Tibial nerve (tissue), 4 donors: ENCODE data around the gene GOT2. TPM values are rescaled to one million over a fixed set of nuclear protein-coding genes. Genes with fewer than 3 reads are reported as not detected.

ENCODE experiments used
- DNase-seq, 2 donors: peaks; one replicate each; pipeline ENCODE4 v3.0.0-alpha.2; 2019; ENCODE audit warnings: low spot score in 2 of 2
- H3K27ac ChIP-seq, 4 donors: fragments of 200-600 bp; sonication (generic) in 3 of 4; one replicate each; pipeline ENCODE4 v1.5.1; 2017 to 2019; ENCODE audit warnings: mild to moderate bottlenecking in 1 of 4
- H3K27me3 ChIP-seq, 2 donors: fragments of 200-600 bp; sonication (generic) in 1 of 2; one replicate each; pipeline versions ENCODE4 v1.5.1 to v1.6.0; 2017 to 2019
- H3K36me3 ChIP-seq, 3 donors: fragments of 200-600 bp; sonication (generic); one replicate each; pipeline ENCODE4 v1.5.1; 2018 to 2019
- H3K4me1 ChIP-seq, 4 donors: fragments of 200-600 bp; sonication (generic) in 3 of 4; one replicate each; pipeline ENCODE4 v1.5.1; 2017 to 2019
- H3K4me3 ChIP-seq, 4 donors: fragments of 200-600 bp; sonication (generic) in 3 of 4; one replicate each; pipeline ENCODE4 v1.5.1; 2017 to 2019; ENCODE audit warnings: mild to moderate bottlenecking in 1 of 4, moderate library complexity in 1 of 4
- H3K9me3 ChIP-seq, 4 donors: fragments of 200-600 bp; sonication (generic) in 3 of 4; one replicate each; pipeline ENCODE4 v1.5.1; 2017 to 2019
- CTCF ChIP-seq, 5 experiments: fragments of 200-600 bp in 3 of 5; fragments of 450-650 bp in 2 of 5; sonication (generic) in 3 of 5; IDR thresholded peaks; one replicate each; pipeline ENCODE4 v1.5.1; 2016 to 2019; ENCODE audit warnings: antibody characterized with exemption in 5 of 5, mild to moderate bottlenecking in 3 of 5, moderate library complexity in 2 of 5
- EP300 ChIP-seq, 2 donors: sonication (generic); formaldehyde crosslinking; IDR thresholded peaks; one replicate each; pipeline ENCODE4 v1.6.1; 2017; ENCODE audit warnings: antibody characterized with exemption in 2 of 2, mild to moderate bottlenecking in 1 of 2
- POLR2A ChIP-seq, 2 donors: fragments of 450-650 bp; IDR thresholded peaks; one replicate each; pipeline ENCODE4 v1.6.1; 2017; ENCODE audit warnings: antibody characterized with exemption in 2 of 2, mild to moderate bottlenecking in 2 of 2, moderate library complexity in 2 of 2
- WGBS, 2 donors: methylation state at CpG; one replicate each; pipeline ENCODE4 v1.1.5; 2018; 5-methylcytosine and 5-hydroxymethylcytosine counted together
- total RNA-seq, 4 donors: library from RNA; depleted of rRNA; stranded (reverse); fragments of >200 nt; gene quantifications; one replicate each; pipeline ENCODE4 v1.1.0, GENCODE V29; 2016

The GOT2 gene
- total RNA-seq, 4 donors from 2014 or later = 29.7 to 54.2 (median 34.2) TPM

GRCh38 chr16:58756650-58757332, 22.7 kb upstream of the GOT2 start:
- 65 to 75% methylated on average over 7 of the region's 7 CpGs for WGBS, 2 donors
- Histone ChIP-seq H3K27me3 (no peaks in the 10 kb centered on the region), H3K27ac (no peak overlapping the region), H3K36me3 (no peaks in the 10 kb centered on the region), H3K9me3 (no peaks in the 10 kb centered on the region), H3K4me1 (no peaks in the 10 kb centered on the region), H3K4me3 (no peak overlapping the region)
- no peak for DNase-seq
- TF ChIP-seq CTCF (IDR thresholded peaks at IDR 0.05) (no peak), EP300 (IDR thresholded peaks at IDR 0.05) (no peak), POLR2A (IDR thresholded peaks at IDR 0.05) (no peak)

- Histone ChIP-seq H3K27ac (no peak overlapping the region), H3K4me3 (no peak overlapping the region), H3K36me3 (no peaks in the 10 kb centered on the region), H3K4me1 (no peaks in the 10 kb centered on the region), H3K9me3 (no peaks in the 10 kb centered on the region), H3K27me3 (no peaks in the 10 kb centered on the region)
- peak; percentile 22 to 66 for DNase-seq
- peak; percentile 43 to 57 (median 47) for TF ChIP-seq CTCF (IDR thresholded peaks at IDR 0.05)
- TF ChIP-seq POLR2A (IDR thresholded peaks at IDR 0.05) = no peak
- 28 to 33% methylated on average over 17 of the region's 17 CpGs for WGBS, 2 donors
Observed at GRCh38 chr16:58755989-58756649, 22.0 kb upstream of the GOT2 start.

GRCh38 chr16:58753711-58754134, 19.6 kb upstream of the GOT2 start:
- no peak for TF ChIP-seq POLR2A (IDR thresholded peaks at IDR 0.05)
- TF ChIP-seq CTCF (IDR thresholded peaks at IDR 0.05) = no peak
- no peak for TF ChIP-seq EP300 (IDR thresholded peaks at IDR 0.05)
- WGBS, 2 donors = 56 to 67% methylated on average over 3 to 8 of the region's 9 CpGs

GRCh38 chr16:58744497-58744896, 10.4 kb upstream of the GOT2 start:
- DNase-seq = no peak
- no peaks in the 10 kb centered on the region for H3K9me3 ChIP-seq
- 84 to 85% methylated on average over 7 of the region's 7 CpGs for WGBS, 2 donors
- H3K4me1 ChIP-seq = no peaks in the 10 kb centered on the region
- no peak overlapping the region for H3K4me3 ChIP-seq
- no peaks in the 10 kb centered on the region for H3K27me3 ChIP-seq
- TF ChIP-seq CTCF (IDR thresholded peaks at IDR 0.05) = no peak
- TF ChIP-seq EP300 (IDR thresholded peaks at IDR 0.05) = no peak
- TF ChIP-seq POLR2A (IDR thresholded peaks at IDR 0.05) = no peak
- no peaks in the 10 kb centered on the region for H3K36me3 ChIP-seq
- no peak overlapping the region for H3K27ac ChIP-seq

More at GRCh38 chr16:58753711-58754134, 19.6 kb upstream of the GOT2 start:
- no peak overlapping the region for H3K4me3 ChIP-seq
- no peaks in the 10 kb centered on the region for H3K9me3 ChIP-seq
- DNase-seq = no peak
- no peaks in the 10 kb centered on the region for H3K4me1 ChIP-seq
- H3K27me3 ChIP-seq = no peaks in the 10 kb centered on the region
- no peak overlapping the region for H3K27ac ChIP-seq
- no peaks in the 10 kb centered on the region for H3K36me3 ChIP-seq

- no peak overlapping the region for H3K27ac ChIP-seq
- no peaks in the 10 kb centered on the region for H3K9me3 ChIP-seq
- H3K4me3 ChIP-seq = no peak overlapping the region
- no peaks in the 10 kb centered on the region for H3K27me3 ChIP-seq
- no peaks in the 10 kb centered on the region for H3K4me1 ChIP-seq
- TF ChIP-seq EP300 (IDR thresholded peaks at IDR 0.05) (no peak), CTCF (IDR thresholded peaks at IDR 0.05) (no peak), POLR2A (IDR thresholded peaks at IDR 0.05) (no peak)
- no peaks in the 10 kb centered on the region for H3K36me3 ChIP-seq
- DNase-seq = no peak
Observed at GRCh38 chr16:58741976-58742375, 7.9 kb upstream of the GOT2 start.
